ENCODE data around the gene LTBP1. TPM values are rescaled to one million over a fixed set of nuclear protein-coding genes. Genes with fewer than 3 reads are reported as not detected.

The LTBP1 gene
- total RNA-seq, 1 experiment from 2014 or later: 28.5 TPM

DNA sequence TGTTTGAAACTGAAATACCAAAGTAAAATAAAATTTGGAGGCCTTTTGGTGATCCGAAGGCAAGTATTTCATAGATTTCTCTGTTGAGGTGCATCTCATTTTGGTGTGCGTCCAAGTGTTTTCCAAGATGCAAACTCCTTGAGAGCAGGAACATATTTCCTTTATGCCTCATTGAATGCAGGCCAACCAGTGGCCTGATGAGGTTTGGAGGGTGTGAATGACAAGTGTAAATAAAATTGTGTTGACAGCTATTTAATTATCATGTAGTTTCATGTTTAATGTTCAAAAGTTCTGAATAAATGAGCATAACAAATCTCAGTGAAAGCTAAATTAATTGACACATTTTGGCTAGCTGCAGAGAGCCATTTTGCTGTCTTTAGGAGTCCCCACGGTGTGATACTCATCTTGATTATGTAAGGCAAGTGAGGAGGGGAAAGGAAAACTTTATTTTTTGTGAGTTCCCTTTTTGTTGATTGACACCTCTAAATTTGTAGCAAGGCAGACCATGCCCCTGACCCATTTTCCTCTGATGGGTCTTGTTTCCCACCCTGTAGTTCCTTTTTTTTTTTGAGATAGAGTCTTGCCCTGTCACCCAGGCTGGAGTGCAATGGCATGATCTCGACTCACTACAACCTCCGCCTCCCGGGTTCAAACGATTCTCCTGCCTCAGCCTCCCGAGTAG lies 6.3 kb upstream of the LTBP1 start:
- no peak overlapping the region for H3K23ac ChIP-seq (ENCODE audit: insufficient read length, low read depth, low read length)
- H3K9me3 ChIP-seq (ENCODE audit: control insufficient read depth, low read depth, low read length): no peaks in the 10 kb centered on the region
- H3K4ac ChIP-seq (ENCODE audit: low read depth, low read length): no peak overlapping the region
- peaks cover 2% of the 10 kb centered on the region; the same call in 1 of the 2 replicates for H3K27me3 Mint-ChIP-seq (ENCODE audit: low read depth)
- no peaks in the 10 kb centered on the region for H3K79me1 ChIP-seq (ENCODE audit: insufficient read depth, low read depth, low read length, poor library complexity, severe bottlenecking)
- no peak overlapping the region for H2BK5ac ChIP-seq (ENCODE audit: insufficient read length, low read length)
- no peak overlapping the region for H3K27ac ChIP-seq (ENCODE audit: insufficient read length, low read depth, low read length)
- no peak overlapping the region for H3K27ac Mint-ChIP-seq
- no peak overlapping the region for H3K18ac ChIP-seq (ENCODE audit: insufficient read length, low read depth, low read length)
- no peak overlapping the region for H3K9ac ChIP-seq (ENCODE audit: extremely low read depth, insufficient read length, low read length)
- no peak overlapping the region for H2AK5ac ChIP-seq (ENCODE audit: insufficient read length, low read length)
- no peak overlapping the region for H3K4me3 Mint-ChIP-seq
- DNase-seq: no peak
- H4K8ac ChIP-seq (replicated peaks; ENCODE audit: insufficient read length, low read depth, low read length): no peak overlapping the region
- no peak overlapping the region for H3T11ph ChIP-seq (ENCODE audit: low read length)
- H3K23me2 ChIP-seq (ENCODE audit: insufficient read length, low read depth, low read length, poor library complexity, severe bottlenecking): no peaks in the 10 kb centered on the region
- H4K20me1 ChIP-seq (ENCODE audit: control insufficient read depth, insufficient read depth, insufficient read length): no peaks in the 10 kb centered on the region
- no peak overlapping the region for H3K56ac ChIP-seq (ENCODE audit: insufficient read length, low read depth, low read length)
- peaks cover 56 to 58% of the 10 kb centered on the region in 2 experiments for H3K4me1 Mint-ChIP-seq
- WGBS (ENCODE audit: extremely low coverage, insufficient read length, low lambda C conversion rate): no CpG with 5 or more reads among the region's 8 CpGs
- H3K36me3 Mint-ChIP-seq (ENCODE audit: insufficient read depth in 1 of 3, low read depth in 3 of 3): peaks cover 0 to 5% (median 0%) of the 10 kb centered on the region in 3 experiments; a peak in 4 of 7 replicates
- H2BK15ac ChIP-seq (ENCODE audit: low read depth, low read length): no peak overlapping the region
- H2AFZ ChIP-seq (ENCODE audit: low read length): no peak overlapping the region
- H3K4me1 ChIP-seq (ENCODE audit: insufficient read depth, low read length): peaks cover 9% of the 10 kb centered on the region
- no peak overlapping the region for H4K91ac ChIP-seq (ENCODE audit: insufficient read length, low read depth, low read length)
- no peaks in the 10 kb centered on the region for H3K79me2 ChIP-seq (ENCODE audit: insufficient read depth, low read length)
- no peak overlapping the region for H3K4me2 ChIP-seq (ENCODE audit: insufficient read depth, insufficient read length, low read length)
- no peak for TF ChIP-seq CTCF (conservative IDR thresholded peaks at IDR 0.05)
- H2BK20ac ChIP-seq (ENCODE audit: low read depth, low read length, poor library complexity, severe bottlenecking): no peak overlapping the region
- H4K5ac ChIP-seq (ENCODE audit: insufficient read length, low read depth, low read length): no peak overlapping the region
- no peak overlapping the region for H2BK12ac ChIP-seq (ENCODE audit: insufficient read length, low read depth, low read length)
- H3K9me3 Mint-ChIP-seq: peaks cover 0 to 3% of the 10 kb centered on the region in 2 experiments; a peak in 2 of 5 replicates
- no peak overlapping the region for H2BK120ac ChIP-seq (ENCODE audit: low read depth, low read length, poor library complexity, severe bottlenecking)
- H3K27me3 ChIP-seq (ENCODE audit: insufficient read depth, low read length): no peaks in the 10 kb centered on the region
- no peak overlapping the region for H3K14ac ChIP-seq (ENCODE audit: insufficient read depth, low read length)
